H1 (cell line): ENCODE data around the gene SMYD3. TPM values are rescaled to one million over a fixed set of nuclear protein-coding genes. Genes with fewer than 3 reads are reported as not detected.

ENCODE experiments used
- JUN ChIP-seq: IDR thresholded peaks from 2 replicates; pipeline ENCODE4 v1.6.1; 2011; ENCODE audit warnings: low read depth, mild to moderate bottlenecking, improper control_type of control experiment, low read length
- SP2 ChIP-seq: IDR thresholded peaks from 2 replicates; pipeline ENCODE4 v1.6.1; 2012; ENCODE audit warnings: mild to moderate bottlenecking, low read length, inconsistent platforms
- polyA plus RNA-seq, 7 experiments: library from polyadenylated mRNA; depleted of rRNA in 3 of 7; stranded (reverse) in 5 of 7; unstranded in 2 of 7; fragments of >200 nt in 5 of 7; fragments of 200-250 nt in 2 of 7; gene quantifications; 1 replicate in 5 of 7; 2 replicates in 1 of 7; 4 replicates in 1 of 7; pipeline versions ENCODE4 v1.2.1 to v1.2.3, GENCODE V29; 2011 to 2013; ENCODE audit warnings: missing spikeins in 2 of 7, mixed read lengths in 2 of 7
- total RNA-seq: library from RNA; stranded (reverse); fragmentation: NEBNext Ultra II Directional; extraction: Animal tissue kit (Norgen Biotek cat#: 25700); gene quantifications from 2 replicates; pipeline ENCODE4 v1.2.1, GENCODE V29; 2021

The SMYD3 gene
- total and polyA plus RNA-seq, 2 of the 8 experiments (the other 6 are each of a cell fraction or from before 2014, with no cell fraction given): 17.3 to 25.4 TPM

- no peak for TF ChIP-seq SP2
- TF ChIP-seq JUN: no peak
Observed at GRCh38 chr1:245934409-245934808, 572.7 kb downstream of the SMYD3 start (continued).
